ENCODE measurements around the gene NBEA. TPM values are rescaled to one million over a fixed set of nuclear protein-coding genes. Genes with fewer than 3 reads are reported as not detected.

Gene NBEA
- total RNA-seq, 2 experiments from 2014 or later: 3.5 to 3.8 TPM

- intact Hi-C loops (cut with DNase I, micrococcal nuclease): no loop called here
- Histone ChIP-seq H3K36me3 (ENCODE audit: insufficient read depth, low read length) (no peaks in the 10 kb centered on the region), H3K4me1 (ENCODE audit: insufficient read depth, low read length) (peaks cover 23% of the 10 kb centered on the region), H3K9me3 (ENCODE audit: control insufficient read depth in 1 of 2, insufficient read depth in 1 of 2, low read length in 2 of 2) (peaks cover 26 to 46% of the 10 kb centered on the region in 2 experiments), H3K4me3 (ENCODE audit: low read length) (no peak overlapping the region), H3K27me3 (ENCODE audit: control insufficient read depth in 1 of 2, insufficient read depth in 2 of 2, low read length in 2 of 2) (peaks cover 65 to 85% of the 10 kb centered on the region in 2 experiments), H3K27ac (ENCODE audit: low read depth in 1 of 2, low read length in 2 of 2) (no peak overlapping the region)
- Mint-ChIP-seq H3K27ac (no peak overlapping the region), H3K27me3 (peaks cover 87% of the 10 kb centered on the region), H3K4me3 (peak overlapping the region; percentile 48), H3K36me3 (ENCODE audit: low read depth) (peaks cover 4% of the 10 kb centered on the region), H3K4me1 (ENCODE audit: low read depth) (peaks cover 29% of the 10 kb centered on the region), H3K9me3 (peaks cover 3% of the 10 kb centered on the region)
- CTCF ChIA-PET: no interaction called here
- TF ChIP-seq CTCF (IDR thresholded peaks at IDR 0.05): no peak
- DNase-seq: no peak
- POLR2A ChIA-PET: no interaction called here
- ATAC-seq (ENCODE audit: poor library complexity): no peak
Observed at GRCh38 chr13:35474496-35475211, 532.6 kb downstream of the NBEA start.

GRCh38 chr13:35475212-35475959 lies 533.3 kb downstream of the NBEA start:
- CTCF ChIA-PET: no interaction called here
- intact Hi-C loops (cut with DNase I, micrococcal nuclease): no loop called here
- POLR2A ChIA-PET: no interaction called here
- Histone ChIP-seq H3K36me3 (ENCODE audit: insufficient read depth, low read length) (no peaks in the 10 kb centered on the region), H3K27ac (ENCODE audit: low read depth in 1 of 2, low read length in 2 of 2) (no peak overlapping the region), H3K27me3 (ENCODE audit: control insufficient read depth in 1 of 2, insufficient read depth in 2 of 2, low read length in 2 of 2) (peaks cover 65 to 77% of the 10 kb centered on the region in 2 experiments), H3K4me3 (ENCODE audit: low read length) (peak overlapping the region; percentile 42), H3K9me3 (ENCODE audit: control insufficient read depth in 1 of 2, insufficient read depth in 1 of 2, low read length in 2 of 2) (peaks cover 26 to 46% of the 10 kb centered on the region in 2 experiments), H3K4me1 (ENCODE audit: insufficient read depth, low read length) (peaks cover 23% of the 10 kb centered on the region)
- Mint-ChIP-seq H3K4me3 (peak overlapping the region; percentile 70), H3K9me3 (no peaks in the 10 kb centered on the region), H3K27ac (no peak overlapping the region), H3K4me1 (ENCODE audit: low read depth) (peaks cover 29% of the 10 kb centered on the region), H3K27me3 (peaks cover 82% of the 10 kb centered on the region), H3K36me3 (ENCODE audit: low read depth) (peaks cover 4% of the 10 kb centered on the region)
- no peak for ATAC-seq (ENCODE audit: poor library complexity)
- no peak for TF ChIP-seq CTCF (IDR thresholded peaks at IDR 0.05)
- no peak for DNase-seq

- Mint-ChIP-seq H3K27me3 (peaks cover 75% of the 10 kb centered on the region), H3K9me3 (no peaks in the 10 kb centered on the region), H3K4me1 (ENCODE audit: low read depth) (peaks cover 27% of the 10 kb centered on the region), H3K27ac (no peak within 1 kb of the TSS), H3K4me3 (peak within 1 kb of the TSS; percentile 70), H3K36me3 (ENCODE audit: low read depth) (peaks cover 4% of the 10 kb centered on the region)
- intact Hi-C loops (cut with DNase I, micrococcal nuclease): no loop called here
- H3K27ac ChIP-seq (ENCODE audit: low read depth in 1 of 2, low read length in 2 of 2): no peak within 1 kb of the TSS
- no peak for TF ChIP-seq CTCF (IDR thresholded peaks at IDR 0.05)
- peaks cover 20% of the 10 kb centered on the region for H3K4me1 ChIP-seq (ENCODE audit: insufficient read depth, low read length)
- H3K27me3 ChIP-seq (ENCODE audit: control insufficient read depth in 1 of 2, insufficient read depth in 2 of 2, low read length in 2 of 2): peaks cover 57 to 70% of the 10 kb centered on the region in 2 experiments
- H3K36me3 ChIP-seq (ENCODE audit: insufficient read depth, low read length): no peaks in the 10 kb centered on the region
- peak within 1 kb of the TSS; percentile 42 for H3K4me3 ChIP-seq (ENCODE audit: low read length)
- CTCF ChIA-PET: no interaction called here
- ATAC-seq (ENCODE audit: poor library complexity) (no peak), DNase-seq (no peak)
- POLR2A ChIA-PET: no interaction called here
- peaks cover 20 to 38% of the 10 kb centered on the region in 2 experiments for H3K9me3 ChIP-seq (ENCODE audit: control insufficient read depth in 1 of 2, insufficient read depth in 1 of 2, low read length in 2 of 2)
Observed at GRCh38 chr13:35475960-35476943, 534.2 kb downstream of the NBEA start, which contains the start of gene MAB21L1. MAB21L1 (minus strand) TSS chr13:35476689; CDS start chr13:35476138, 551 bp downstream.

Data from CD4-positive, alpha-beta T cell (primary cell).